A673 (cell line): ENCODE data around the gene TNIP1.

Experiments
- EZH2 ChIP-seq: fragments of 200-600 bp; sonication (generic); IDR thresholded peaks from 2 replicates; pipeline ENCODE4 v1.6.1; 2017; ENCODE audit warnings: borderline replicate concordance, low read depth, mild to moderate bottlenecking, mixed read lengths, antibody characterized with exemption, low read length; ENCODE audit not compliant: poor library complexity, severe bottlenecking
- TF ChIP-seq, protein P1 (sequence below): fragments of 300-800, 200-600 bp; sonication (generic); conservative IDR thresholded peaks from 2 replicates; pipeline ENCODE4 v1.5.1; 2017; ENCODE audit warnings: low read depth, mild to moderate bottlenecking, antibody characterized with exemption, low read length, moderate library complexity, mixed read lengths

DNA sequence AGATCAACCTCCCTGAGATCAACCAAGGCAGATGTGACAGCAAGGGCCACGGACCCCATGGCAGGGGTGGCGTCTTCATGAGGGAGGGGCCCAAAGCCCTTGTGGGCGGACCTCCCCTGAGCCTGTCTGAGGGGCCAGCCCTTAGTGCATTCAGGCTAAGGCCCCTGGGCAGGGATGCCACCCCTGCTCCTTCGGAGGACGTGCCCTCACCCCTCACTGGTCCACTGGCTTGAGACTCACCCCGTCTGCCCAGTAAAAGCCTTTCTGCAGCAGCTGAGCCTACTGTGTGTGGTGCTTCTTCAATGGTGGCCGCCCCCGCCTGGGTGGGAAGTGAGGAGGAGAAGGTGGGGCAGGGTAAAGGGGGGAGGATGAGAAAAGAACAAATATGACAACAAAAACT, 52.1 kb downstream of the TNIP1 start:
- TF ChIP-seq, protein P1, sequence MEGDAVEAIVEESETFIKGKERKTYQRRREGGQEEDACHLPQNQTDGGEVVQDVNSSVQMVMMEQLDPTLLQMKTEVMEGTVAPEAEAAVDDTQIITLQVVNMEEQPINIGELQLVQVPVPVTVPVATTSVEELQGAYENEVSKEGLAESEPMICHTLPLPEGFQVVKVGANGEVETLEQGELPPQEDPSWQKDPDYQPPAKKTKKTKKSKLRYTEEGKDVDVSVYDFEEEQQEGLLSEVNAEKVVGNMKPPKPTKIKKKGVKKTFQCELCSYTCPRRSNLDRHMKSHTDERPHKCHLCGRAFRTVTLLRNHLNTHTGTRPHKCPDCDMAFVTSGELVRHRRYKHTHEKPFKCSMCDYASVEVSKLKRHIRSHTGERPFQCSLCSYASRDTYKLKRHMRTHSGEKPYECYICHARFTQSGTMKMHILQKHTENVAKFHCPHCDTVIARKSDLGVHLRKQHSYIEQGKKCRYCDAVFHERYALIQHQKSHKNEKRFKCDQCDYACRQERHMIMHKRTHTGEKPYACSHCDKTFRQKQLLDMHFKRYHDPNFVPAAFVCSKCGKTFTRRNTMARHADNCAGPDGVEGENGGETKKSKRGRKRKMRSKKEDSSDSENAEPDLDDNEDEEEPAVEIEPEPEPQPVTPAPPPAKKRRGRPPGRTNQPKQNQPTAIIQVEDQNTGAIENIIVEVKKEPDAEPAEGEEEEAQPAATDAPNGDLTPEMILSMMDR = no peak
- TF ChIP-seq EZH2 = no peak
